C4-2B (cell line): ENCODE data around the gene ARHGAP32.

Experiments used
- ZFX ChIP-seq: fragments of 450-650 bp; IDR thresholded peaks from 2 replicates; pipeline ENCODE4 v1.6.1; 2017
- TF ChIP-seq, protein P1 (sequence below): fragments of 450-650 bp; conservative IDR thresholded peaks from 2 replicates; pipeline ENCODE4 v1.5.1; 2017; ENCODE audit warnings: mild to moderate bottlenecking

DNA sequence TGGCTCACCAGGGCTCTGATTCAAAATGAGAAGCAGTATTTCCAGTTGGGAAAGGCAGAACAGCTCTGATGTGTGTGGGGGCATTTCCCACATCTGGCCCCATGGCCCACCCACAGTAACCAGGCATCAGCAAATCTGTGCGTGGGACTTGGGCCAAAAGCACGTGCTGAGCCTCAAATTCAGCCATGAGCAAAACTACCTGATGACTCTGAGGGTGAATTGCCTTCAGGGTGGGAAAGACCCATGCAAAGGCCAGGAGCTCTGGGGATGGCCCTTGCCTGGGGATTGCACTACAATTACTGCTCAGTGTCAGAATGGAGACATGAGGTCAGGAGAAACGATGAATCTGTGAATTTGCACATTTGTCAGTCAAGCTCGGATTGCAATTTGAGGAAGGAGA is 270.3 kb downstream of the ARHGAP32 start:
- TF ChIP-seq, protein P1, sequence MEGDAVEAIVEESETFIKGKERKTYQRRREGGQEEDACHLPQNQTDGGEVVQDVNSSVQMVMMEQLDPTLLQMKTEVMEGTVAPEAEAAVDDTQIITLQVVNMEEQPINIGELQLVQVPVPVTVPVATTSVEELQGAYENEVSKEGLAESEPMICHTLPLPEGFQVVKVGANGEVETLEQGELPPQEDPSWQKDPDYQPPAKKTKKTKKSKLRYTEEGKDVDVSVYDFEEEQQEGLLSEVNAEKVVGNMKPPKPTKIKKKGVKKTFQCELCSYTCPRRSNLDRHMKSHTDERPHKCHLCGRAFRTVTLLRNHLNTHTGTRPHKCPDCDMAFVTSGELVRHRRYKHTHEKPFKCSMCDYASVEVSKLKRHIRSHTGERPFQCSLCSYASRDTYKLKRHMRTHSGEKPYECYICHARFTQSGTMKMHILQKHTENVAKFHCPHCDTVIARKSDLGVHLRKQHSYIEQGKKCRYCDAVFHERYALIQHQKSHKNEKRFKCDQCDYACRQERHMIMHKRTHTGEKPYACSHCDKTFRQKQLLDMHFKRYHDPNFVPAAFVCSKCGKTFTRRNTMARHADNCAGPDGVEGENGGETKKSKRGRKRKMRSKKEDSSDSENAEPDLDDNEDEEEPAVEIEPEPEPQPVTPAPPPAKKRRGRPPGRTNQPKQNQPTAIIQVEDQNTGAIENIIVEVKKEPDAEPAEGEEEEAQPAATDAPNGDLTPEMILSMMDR: no peak
- no peak for TF ChIP-seq ZFX
